ENCODE results near the gene DMBT1.

- TF ChIP-seq, protein P1, sequence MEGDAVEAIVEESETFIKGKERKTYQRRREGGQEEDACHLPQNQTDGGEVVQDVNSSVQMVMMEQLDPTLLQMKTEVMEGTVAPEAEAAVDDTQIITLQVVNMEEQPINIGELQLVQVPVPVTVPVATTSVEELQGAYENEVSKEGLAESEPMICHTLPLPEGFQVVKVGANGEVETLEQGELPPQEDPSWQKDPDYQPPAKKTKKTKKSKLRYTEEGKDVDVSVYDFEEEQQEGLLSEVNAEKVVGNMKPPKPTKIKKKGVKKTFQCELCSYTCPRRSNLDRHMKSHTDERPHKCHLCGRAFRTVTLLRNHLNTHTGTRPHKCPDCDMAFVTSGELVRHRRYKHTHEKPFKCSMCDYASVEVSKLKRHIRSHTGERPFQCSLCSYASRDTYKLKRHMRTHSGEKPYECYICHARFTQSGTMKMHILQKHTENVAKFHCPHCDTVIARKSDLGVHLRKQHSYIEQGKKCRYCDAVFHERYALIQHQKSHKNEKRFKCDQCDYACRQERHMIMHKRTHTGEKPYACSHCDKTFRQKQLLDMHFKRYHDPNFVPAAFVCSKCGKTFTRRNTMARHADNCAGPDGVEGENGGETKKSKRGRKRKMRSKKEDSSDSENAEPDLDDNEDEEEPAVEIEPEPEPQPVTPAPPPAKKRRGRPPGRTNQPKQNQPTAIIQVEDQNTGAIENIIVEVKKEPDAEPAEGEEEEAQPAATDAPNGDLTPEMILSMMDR (IDR thresholded peaks at IDR 0.05), result no peak
- no peak for TF ChIP-seq POLR2A (IDR thresholded peaks at IDR 0.05)
These were observed 103.9 kb downstream of the DMBT1 start for GRCh38 chr10:122664501-122664900.
